IMR-90 (cell line): ENCODE measurements around the gene CXCL6.

Experiments
- CEBPB ChIP-seq: IDR thresholded peaks from 2 replicates; pipeline ENCODE4 v1.6.1; 2012; ENCODE audit warnings: low read depth, low read length, improper control_type of control experiment
- FOS ChIP-seq: fragments of 150-350 bp; IDR thresholded peaks from 2 replicates; pipeline ENCODE4 v1.6.1; 2016; ENCODE audit warnings: low read depth, low read length
- MAFK ChIP-seq: IDR thresholded peaks from 2 replicates; pipeline ENCODE4 v1.6.1; 2012; ENCODE audit warnings: low read depth, low read length, improper control_type of control experiment
- MAZ ChIP-seq: IDR thresholded peaks from 2 replicates; pipeline ENCODE4 v1.6.1; 2012; ENCODE audit warnings: low read depth, mild to moderate bottlenecking, low read length, improper control_type of control experiment, moderate library complexity, borderline replicate concordance
- POLR2A ChIP-seq: IDR thresholded peaks from 2 replicates; pipeline ENCODE4 v1.6.1; 2012; ENCODE audit warnings: mild to moderate bottlenecking, low read depth, low read length
- RAD21 ChIP-seq: IDR thresholded peaks from 2 replicates; pipeline ENCODE4 v1.6.1; 2012; ENCODE audit warnings: low read length, improper control_type of control experiment
- SMC3 ChIP-seq: fragments of 150-350 bp; IDR thresholded peaks from 2 replicates; pipeline ENCODE4 v1.6.1; 2016; ENCODE audit warnings: low read depth, mild to moderate bottlenecking, antibody characterized with exemption, low read length, moderate library complexity
- TF ChIP-seq, protein P1 (sequence below): conservative IDR thresholded peaks from 2 replicates; pipeline ENCODE4 v1.5.1; 2012; ENCODE audit warnings: mild to moderate bottlenecking, low read depth, low read length, improper control_type of control experiment
- TF ChIP-seq, protein P2 (sequence below): fragments of 150-350 bp; IDR thresholded peaks from 2 replicates; pipeline ENCODE4 v1.6.1; 2017; ENCODE audit warnings: mild to moderate bottlenecking, antibody characterized with exemption, low read length, low read depth

DNA sequence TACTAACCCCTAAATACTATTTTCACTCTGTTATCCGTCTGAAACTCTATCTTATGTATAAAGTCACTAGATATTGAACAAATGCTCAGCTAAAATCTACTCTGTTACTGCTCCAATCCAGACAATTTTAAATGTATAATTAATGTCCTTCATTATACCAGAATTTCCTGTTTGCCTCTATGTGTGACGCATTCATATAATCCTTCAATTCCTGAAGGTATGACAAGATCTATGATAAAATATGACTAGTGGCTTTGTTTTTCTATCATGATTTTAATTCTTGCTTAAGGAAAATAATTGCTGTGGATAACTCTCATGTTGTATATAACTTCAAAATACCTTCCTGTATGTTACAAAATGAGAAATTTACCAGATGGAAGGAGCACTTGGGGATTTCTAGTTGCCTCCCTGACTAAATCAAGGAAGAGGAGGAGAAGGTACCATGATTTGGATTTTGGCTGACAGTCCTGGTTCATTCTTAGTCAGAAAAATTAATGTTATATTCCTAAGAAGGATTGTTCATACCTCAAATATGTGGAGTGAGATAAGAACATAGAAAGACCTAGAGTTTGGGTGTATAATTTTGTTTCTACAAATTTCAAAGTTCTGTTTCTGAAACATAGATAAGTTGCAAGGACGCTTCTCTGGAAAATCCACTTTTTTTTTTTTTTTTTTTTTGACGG is 4.9 kb downstream of the CXCL6 start:
- TF ChIP-seq CEBPB (no peak), FOS (no peak), POLR2A (no peak), RAD21 (no peak), MAFK (no peak), MAZ (no peak), SMC3 (no peak)
- TF ChIP-seq, protein P1, sequence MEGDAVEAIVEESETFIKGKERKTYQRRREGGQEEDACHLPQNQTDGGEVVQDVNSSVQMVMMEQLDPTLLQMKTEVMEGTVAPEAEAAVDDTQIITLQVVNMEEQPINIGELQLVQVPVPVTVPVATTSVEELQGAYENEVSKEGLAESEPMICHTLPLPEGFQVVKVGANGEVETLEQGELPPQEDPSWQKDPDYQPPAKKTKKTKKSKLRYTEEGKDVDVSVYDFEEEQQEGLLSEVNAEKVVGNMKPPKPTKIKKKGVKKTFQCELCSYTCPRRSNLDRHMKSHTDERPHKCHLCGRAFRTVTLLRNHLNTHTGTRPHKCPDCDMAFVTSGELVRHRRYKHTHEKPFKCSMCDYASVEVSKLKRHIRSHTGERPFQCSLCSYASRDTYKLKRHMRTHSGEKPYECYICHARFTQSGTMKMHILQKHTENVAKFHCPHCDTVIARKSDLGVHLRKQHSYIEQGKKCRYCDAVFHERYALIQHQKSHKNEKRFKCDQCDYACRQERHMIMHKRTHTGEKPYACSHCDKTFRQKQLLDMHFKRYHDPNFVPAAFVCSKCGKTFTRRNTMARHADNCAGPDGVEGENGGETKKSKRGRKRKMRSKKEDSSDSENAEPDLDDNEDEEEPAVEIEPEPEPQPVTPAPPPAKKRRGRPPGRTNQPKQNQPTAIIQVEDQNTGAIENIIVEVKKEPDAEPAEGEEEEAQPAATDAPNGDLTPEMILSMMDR, result no peak
- TF ChIP-seq, protein P2, sequence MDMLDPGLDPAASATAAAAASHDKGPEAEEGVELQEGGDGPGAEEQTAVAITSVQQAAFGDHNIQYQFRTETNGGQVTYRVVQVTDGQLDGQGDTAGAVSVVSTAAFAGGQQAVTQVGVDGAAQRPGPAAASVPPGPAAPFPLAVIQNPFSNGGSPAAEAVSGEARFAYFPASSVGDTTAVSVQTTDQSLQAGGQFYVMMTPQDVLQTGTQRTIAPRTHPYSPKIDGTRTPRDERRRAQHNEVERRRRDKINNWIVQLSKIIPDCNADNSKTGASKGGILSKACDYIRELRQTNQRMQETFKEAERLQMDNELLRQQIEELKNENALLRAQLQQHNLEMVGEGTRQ, result no peak
